Subcutaneous adipose tissue (tissue), 4 donors: ENCODE measurements around the gene TMED1. TPM values are rescaled to one million over a fixed set of nuclear protein-coding genes. Genes with fewer than 3 reads are reported as not detected.

Experiments
- CTCF ChIP-seq: fragments of 450-650 bp; IDR thresholded peaks from one replicate; pipeline ENCODE4 v1.5.1; 2016; ENCODE audit warnings: low read depth, mild to moderate bottlenecking, control low read depth, antibody characterized with exemption, moderate library complexity
- total RNA-seq, 4 donors: library from RNA; depleted of rRNA; stranded (reverse); fragments of >200 nt; gene quantifications; one replicate each; pipeline ENCODE4 v1.1.0, GENCODE V29; 2016

Gene TMED1
- total RNA-seq, 4 donors from 2014 or later: 10.3 to 53.1 (median 34.4) TPM

- no peak for TF ChIP-seq CTCF
Observed at GRCh38 chr19:10876459-10877240, 40.6 kb upstream of the TMED1 start.

- no peak for TF ChIP-seq CTCF
Observed at GRCh38 chr19:10874024-10874423, 38.0 kb upstream of the TMED1 start.

GRCh38 chr19:10872546-10873107 lies 36.6 kb upstream of the TMED1 start:
- no peak for TF ChIP-seq CTCF

- TF ChIP-seq CTCF: no peak
Observed at GRCh38 chr19:10871711-10872545, 35.9 kb upstream of the TMED1 start.

- TF ChIP-seq CTCF: no peak
Observed at GRCh38 chr19:10870955-10871603, 35.1 kb upstream of the TMED1 start, which contains the start of gene CARM1. Gene CARM1, plus strand, starts transcription at chr19:10871553. Its CDS starts 150 bp downstream, at chr19:10871703.

GRCh38 chr19:10870501-10870954 lies 34.5 kb upstream of the TMED1 start:
- TF ChIP-seq CTCF: no peak
